Mammary epithelial cell (primary cell): ENCODE results near the gene KRCC1.

Experiments used
- CTCF ChIP-seq, 2 donors: IDR thresholded peaks in 1 of 2; conservative IDR thresholded peaks in 1 of 2; 2 replicates each; pipeline ENCODE4 v1.5.1; 2011 to 2012; ENCODE audit warnings: inconsistent platforms in 2 of 2, low read length in 2 of 2, mild to moderate bottlenecking in 2 of 2, control low read depth in 1 of 2, low read depth in 1 of 2; ENCODE audit not compliant: insufficient read depth in 1 of 2; ENCODE audit errors: extremely low read depth in 1 of 2
- EZH2 ChIP-seq: IDR thresholded peaks from 2 replicates; pipeline ENCODE4 v1.6.1; 2012; ENCODE audit warnings: low read length, inconsistent platforms, borderline replicate concordance

DNA sequence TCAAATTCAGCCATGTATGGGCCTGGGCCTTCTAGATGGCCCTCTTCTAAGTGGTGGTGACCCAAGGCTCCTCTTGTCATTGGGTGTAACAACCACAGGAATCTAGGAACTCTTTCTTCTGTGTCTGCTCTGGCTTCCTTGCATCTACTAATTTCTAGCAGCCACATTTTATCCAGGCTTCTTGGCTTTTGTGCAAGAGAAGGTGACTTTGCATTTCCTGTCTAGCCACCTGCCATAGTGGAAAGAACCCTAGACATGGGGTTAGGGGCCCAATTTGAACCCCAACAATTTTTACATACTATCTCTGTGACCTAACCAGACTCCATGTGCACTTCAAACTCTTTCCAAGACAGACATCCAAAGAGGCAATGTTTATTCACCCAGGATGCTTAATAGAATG, 37.2 kb upstream of the KRCC1 start:
- TF ChIP-seq CTCF (conservative IDR thresholded peaks at IDR 0.05 in 1 of 2, IDR thresholded peaks at IDR 0.05 in 1 of 2; ENCODE audit: extremely low read depth in 1 of 2, insufficient read depth in 1 of 2, low read depth in 1 of 2, low read length in 2 of 2) (no peak), EZH2 (no peak)
